ENCODE data around the gene FAM25G.
"Not testable (repeated sequence)": the region's sequence is repeated elsewhere in the genome, so short reads cannot be mapped to it uniquely, and the experiment has no call there.

- not testable (repeated sequence) for TF ChIP-seq POLR2A, CTCF (IDR thresholded peaks at IDR 0.05)
Observed at GRCh38 chr10:47455350-47456078, 36.0 kb downstream of the FAM25G start.

Data from lower leg skin (tissue), 3 donors.